Pons (tissue), 1 donor: ENCODE data around the gene ZNF544.
"Not testable (repeated sequence)": the region's sequence is repeated elsewhere in the genome, so short reads cannot be mapped to it uniquely, and the experiment has no call there.

ENCODE experiments used
- DNase-seq: peaks from one replicate; pipeline ENCODE4 v3.0.0-alpha.2; 2016; ENCODE audit warnings: low spot score

ZNF544 gene

DNA sequence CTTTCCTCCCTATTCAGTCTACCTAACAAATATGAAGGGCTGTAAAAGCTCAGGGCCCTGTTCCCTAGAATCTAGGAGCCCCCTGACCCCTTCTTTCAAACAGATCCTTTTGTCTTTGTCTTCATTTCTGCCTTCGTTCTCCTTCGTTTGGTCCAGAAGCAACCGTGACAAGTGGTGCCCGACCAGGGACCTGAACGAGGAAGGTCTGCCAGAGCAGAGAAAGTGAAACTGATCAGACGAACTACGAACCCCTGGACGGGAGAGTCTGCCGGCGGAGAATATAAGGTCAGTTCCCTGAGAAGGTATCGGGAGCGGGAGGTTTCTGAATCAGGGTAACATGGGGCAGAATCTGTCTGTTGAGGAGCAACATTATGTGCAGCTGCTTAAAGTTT is 77.2 kb downstream of the ZNF544 start:
- no peak for DNase-seq

DNA sequence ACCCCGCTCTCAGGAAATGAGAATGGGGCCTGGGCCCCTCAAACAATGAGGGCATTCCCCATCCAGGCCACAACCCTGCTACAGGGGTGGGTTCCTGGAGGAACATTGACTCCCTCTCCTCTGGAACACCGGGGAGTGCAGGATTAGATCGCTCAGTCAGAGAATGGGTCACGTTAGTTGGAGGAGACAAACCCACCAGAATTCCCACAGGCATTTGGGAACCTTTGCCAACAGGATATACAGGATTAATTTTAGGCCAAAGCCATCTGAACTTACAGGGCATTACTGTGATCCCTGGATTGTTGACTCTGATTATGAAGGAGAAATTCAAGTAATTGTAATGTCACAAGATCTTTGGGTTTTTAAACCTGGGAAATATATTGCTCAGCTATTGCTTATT is 79.0 kb downstream of the ZNF544 start:
- no peak for DNase-seq

- not testable (repeated sequence) for DNase-seq
These were observed 82.0 kb downstream of the ZNF544 start for GRCh38 chr19:58310685-58311084.

GRCh38 chr19:58311345-58311865 is 82.7 kb downstream of the ZNF544 start:
- no peak for DNase-seq
